WTC11 (cell line): ENCODE results near the gene ZNF398. TPM values are rescaled to one million over a fixed set of nuclear protein-coding genes. Genes with fewer than 3 reads are reported as not detected.

ENCODE experiments used
- ATF1 ChIP-seq: sonication (generic); formaldehyde crosslinking; IDR thresholded peaks from 2 replicates; pipeline ENCODE4 v1.8.1; 2023; ENCODE audit warnings: mild to moderate bottlenecking, moderate library complexity, missing genetic modification reagents
- CBFB ChIP-seq: sonication (generic); formaldehyde crosslinking; IDR thresholded peaks from 2 replicates; pipeline ENCODE4 v1.8.1; 2022; ENCODE audit warnings: mild to moderate bottlenecking, low read depth, missing genetic modification reagents
- GTF2I ChIP-seq: fragments of 250-450 bp; sonication (Bioruptor Pico); conservative IDR thresholded peaks from 2 replicates; pipeline ENCODE4 v1.4.0; 2021; ENCODE audit warnings: mild to moderate bottlenecking
- IRF2 ChIP-seq: sonication (generic); formaldehyde crosslinking; IDR thresholded peaks from 2 replicates; pipeline ENCODE4 v1.8.0; 2022; ENCODE audit warnings: low read depth, missing genetic modification reagents, borderline replicate concordance
- JUN ChIP-seq: sonication (generic); formaldehyde crosslinking; IDR thresholded peaks from 2 replicates; pipeline ENCODE4 v1.8.0; 2023; ENCODE audit warnings: mild to moderate bottlenecking, missing genetic modification reagents
- MYBL2 ChIP-seq: sonication (generic); formaldehyde crosslinking; IDR thresholded peaks from 2 replicates; pipeline ENCODE4 v1.8.1; 2023; ENCODE audit warnings: mild to moderate bottlenecking, moderate library complexity, missing genetic modification reagents
- RELA ChIP-seq: sonication (generic); formaldehyde crosslinking; IDR thresholded peaks from 2 replicates; pipeline ENCODE4 v1.8.1; 2022; ENCODE audit warnings: missing genetic modification reagents, mild to moderate bottlenecking, borderline replicate concordance
- SMAD3 ChIP-seq: sonication (generic); formaldehyde crosslinking; IDR thresholded peaks from 2 replicates; pipeline ENCODE4 v1.8.0; 2022; ENCODE audit warnings: missing genetic modification reagents, mild to moderate bottlenecking, borderline replicate concordance
- SOX15 ChIP-seq: fragments of 250-450 bp; sonication (Bioruptor Pico); IDR thresholded peaks from 2 replicates; pipeline ENCODE4 v1.9.0; 2021; ENCODE audit warnings: mild to moderate bottlenecking
- TCF7 ChIP-seq: sonication (generic); formaldehyde crosslinking; IDR thresholded peaks from 2 replicates; pipeline ENCODE4 v1.8.0; 2022; ENCODE audit warnings: mild to moderate bottlenecking, low read depth, missing genetic modification reagents, moderate library complexity
- TP53 ChIP-seq: sonication (generic); formaldehyde crosslinking; IDR thresholded peaks from 2 replicates; pipeline ENCODE4 v1.8.1; 2023; ENCODE audit warnings: mild to moderate bottlenecking, missing genetic modification reagents
- total RNA-seq: library from RNA; stranded (reverse); gene quantifications from 3 replicates; pipeline ENCODE4 v1.2.3, GENCODE V29; 2021
- TF ChIP-seq, protein P1 (sequence below): fragments of 250-450 bp; sonication (Bioruptor Pico); IDR thresholded peaks from 2 replicates; pipeline ENCODE4 v1.9.0; 2021; ENCODE audit warnings: moderate library complexity, mild to moderate bottlenecking, inconsistent platforms, borderline replicate concordance
- TF ChIP-seq, protein P2 (sequence below): sonication (generic); formaldehyde crosslinking; IDR thresholded peaks from 2 replicates; pipeline ENCODE4 v1.8.0; 2022; ENCODE audit warnings: missing genetic modification reagents
- TF ChIP-seq, protein P3 (sequence below): sonication (generic); formaldehyde crosslinking; IDR thresholded peaks from 2 replicates; pipeline ENCODE4 v1.8.1; 2023; ENCODE audit warnings: mild to moderate bottlenecking, missing genetic modification reagents, moderate library complexity
- TF ChIP-seq, protein P4 (sequence below): sonication (generic); formaldehyde crosslinking; IDR thresholded peaks from 2 replicates; pipeline ENCODE4 v1.8.1; 2023; ENCODE audit warnings: mild to moderate bottlenecking, missing genetic modification reagents
- TF ChIP-seq, protein P5 (sequence below): sonication (generic); formaldehyde crosslinking; IDR thresholded peaks from 2 replicates; pipeline ENCODE4 v1.8.0; 2022; ENCODE audit warnings: mild to moderate bottlenecking, missing genetic modification reagents
- TF ChIP-seq, protein P6 (sequence below): sonication (generic); formaldehyde crosslinking; IDR thresholded peaks from 2 replicates; pipeline ENCODE4 v1.8.1; 2023; ENCODE audit warnings: mild to moderate bottlenecking, missing genetic modification reagents, moderate library complexity
- TF ChIP-seq, protein P7 (sequence below): sonication (generic); formaldehyde crosslinking; IDR thresholded peaks from 2 replicates; pipeline ENCODE4 v1.8.1; 2022; ENCODE audit warnings: missing genetic modification reagents, borderline replicate concordance

The ZNF398 gene
- total RNA-seq, 1 experiment from 2014 or later: 63.2 TPM

DNA sequence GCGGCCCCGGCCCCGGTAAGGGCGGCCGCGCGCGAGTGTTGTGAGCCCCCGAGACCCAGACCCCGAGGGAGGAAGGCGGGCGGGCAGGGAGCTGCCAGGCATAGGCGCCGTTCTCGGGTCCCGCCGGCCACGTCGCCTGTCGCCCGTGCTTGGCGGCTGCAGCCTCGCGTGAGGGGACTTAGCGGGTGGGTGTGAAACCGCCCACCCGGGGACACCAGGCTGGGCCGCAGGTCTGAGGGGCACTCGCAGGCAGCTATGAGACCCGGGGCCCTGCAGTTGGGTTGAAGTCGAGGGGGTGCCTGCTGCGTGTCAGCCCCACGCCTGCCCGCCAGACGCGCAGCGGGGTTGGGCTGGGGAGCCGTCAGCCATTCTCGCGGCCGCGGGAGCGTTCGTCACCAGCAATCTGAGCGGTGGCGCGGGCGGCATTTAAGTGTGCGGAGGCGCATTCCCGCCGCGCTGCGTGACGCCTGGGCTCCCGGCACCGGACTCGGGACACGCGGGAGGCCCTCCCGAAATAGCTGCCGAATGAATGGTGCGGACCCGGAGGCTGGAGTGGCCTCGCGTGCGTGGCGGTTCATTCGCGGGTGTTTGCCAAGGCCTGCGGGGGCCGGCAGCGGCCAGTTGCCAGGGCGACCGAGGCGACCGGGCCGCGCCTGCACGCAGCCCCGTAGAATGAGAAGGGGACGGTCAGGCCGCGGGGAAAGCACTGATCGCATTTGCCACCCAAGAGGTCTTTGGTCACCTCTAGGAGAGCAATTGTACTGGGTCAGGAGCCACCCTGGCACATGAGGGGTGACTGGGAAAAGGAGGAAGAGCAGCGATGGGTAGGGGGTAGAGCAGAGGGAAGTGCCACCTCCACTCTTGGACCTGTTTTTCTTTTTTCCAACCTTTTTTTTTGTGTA is 750 bp downstream of the ZNF398 start (continued):
- TF ChIP-seq, protein P1, sequence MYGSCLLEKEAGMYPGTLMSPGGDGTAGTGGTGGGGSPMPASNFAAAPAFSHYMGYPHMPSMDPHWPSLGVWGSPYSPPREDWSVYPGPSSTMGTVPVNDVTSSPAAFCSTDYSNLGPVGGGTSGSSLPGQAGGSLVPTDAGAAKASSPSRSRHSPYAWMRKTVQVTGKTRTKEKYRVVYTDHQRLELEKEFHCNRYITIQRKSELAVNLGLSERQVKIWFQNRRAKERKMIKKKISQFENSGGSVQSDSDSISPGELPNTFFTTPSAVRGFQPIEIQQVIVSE (CRISPR knock-in tag): no peak
- no peak for TF ChIP-seq ATF1
- TF ChIP-seq RELA (CRISPR knock-in tag): 0 out of 2 replicates have a peak, but pooled peaks have one; percentile 26
- no peak for TF ChIP-seq TCF7 (CRISPR knock-in tag)
- no peak for TF ChIP-seq IRF2
- TF ChIP-seq GTF2I (CRISPR knock-in tag): no peak
- TF ChIP-seq MYBL2 (CRISPR knock-in tag): 0 out of 2 replicates have a peak, but pooled peaks have one; percentile 6
- TF ChIP-seq SOX15: no peak
- peak; percentile 5; the same call in 1 of the 2 replicates for TF ChIP-seq TP53 (CRISPR knock-in tag)
- TF ChIP-seq, protein P2, sequence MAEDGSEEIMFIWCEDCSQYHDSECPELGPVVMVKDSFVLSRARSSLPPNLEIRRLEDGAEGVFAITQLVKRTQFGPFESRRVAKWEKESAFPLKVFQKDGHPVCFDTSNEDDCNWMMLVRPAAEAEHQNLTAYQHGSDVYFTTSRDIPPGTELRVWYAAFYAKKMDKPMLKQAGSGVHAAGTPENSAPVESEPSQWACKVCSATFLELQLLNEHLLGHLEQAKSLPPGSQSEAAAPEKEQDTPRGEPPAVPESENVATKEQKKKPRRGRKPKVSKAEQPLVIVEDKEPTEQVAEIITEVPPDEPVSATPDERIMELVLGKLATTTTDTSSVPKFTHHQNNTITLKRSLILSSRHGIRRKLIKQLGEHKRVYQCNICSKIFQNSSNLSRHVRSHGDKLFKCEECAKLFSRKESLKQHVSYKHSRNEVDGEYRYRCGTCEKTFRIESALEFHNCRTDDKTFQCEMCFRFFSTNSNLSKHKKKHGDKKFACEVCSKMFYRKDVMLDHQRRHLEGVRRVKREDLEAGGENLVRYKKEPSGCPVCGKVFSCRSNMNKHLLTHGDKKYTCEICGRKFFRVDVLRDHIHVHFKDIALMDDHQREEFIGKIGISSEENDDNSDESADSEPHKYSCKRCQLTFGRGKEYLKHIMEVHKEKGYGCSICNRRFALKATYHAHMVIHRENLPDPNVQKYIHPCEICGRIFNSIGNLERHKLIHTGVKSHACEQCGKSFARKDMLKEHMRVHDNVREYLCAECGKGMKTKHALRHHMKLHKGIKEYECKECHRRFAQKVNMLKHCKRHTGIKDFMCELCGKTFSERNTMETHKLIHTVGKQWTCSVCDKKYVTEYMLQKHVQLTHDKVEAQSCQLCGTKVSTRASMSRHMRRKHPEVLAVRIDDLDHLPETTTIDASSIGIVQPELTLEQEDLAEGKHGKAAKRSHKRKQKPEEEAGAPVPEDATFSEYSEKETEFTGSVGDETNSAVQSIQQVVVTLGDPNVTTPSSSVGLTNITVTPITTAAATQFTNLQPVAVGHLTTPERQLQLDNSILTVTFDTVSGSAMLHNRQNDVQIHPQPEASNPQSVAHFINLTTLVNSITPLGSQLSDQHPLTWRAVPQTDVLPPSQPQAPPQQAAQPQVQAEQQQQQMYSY: 0 out of 2 replicates have a peak, but pooled peaks have one; percentile 15
- TF ChIP-seq, protein P3, sequence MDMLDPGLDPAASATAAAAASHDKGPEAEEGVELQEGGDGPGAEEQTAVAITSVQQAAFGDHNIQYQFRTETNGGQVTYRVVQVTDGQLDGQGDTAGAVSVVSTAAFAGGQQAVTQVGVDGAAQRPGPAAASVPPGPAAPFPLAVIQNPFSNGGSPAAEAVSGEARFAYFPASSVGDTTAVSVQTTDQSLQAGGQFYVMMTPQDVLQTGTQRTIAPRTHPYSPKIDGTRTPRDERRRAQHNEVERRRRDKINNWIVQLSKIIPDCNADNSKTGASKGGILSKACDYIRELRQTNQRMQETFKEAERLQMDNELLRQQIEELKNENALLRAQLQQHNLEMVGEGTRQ (CRISPR knock-in tag): no peak
- TF ChIP-seq CBFB: 0 out of 2 replicates have a peak, but pooled peaks have one; percentile 4
- TF ChIP-seq, protein P4, sequence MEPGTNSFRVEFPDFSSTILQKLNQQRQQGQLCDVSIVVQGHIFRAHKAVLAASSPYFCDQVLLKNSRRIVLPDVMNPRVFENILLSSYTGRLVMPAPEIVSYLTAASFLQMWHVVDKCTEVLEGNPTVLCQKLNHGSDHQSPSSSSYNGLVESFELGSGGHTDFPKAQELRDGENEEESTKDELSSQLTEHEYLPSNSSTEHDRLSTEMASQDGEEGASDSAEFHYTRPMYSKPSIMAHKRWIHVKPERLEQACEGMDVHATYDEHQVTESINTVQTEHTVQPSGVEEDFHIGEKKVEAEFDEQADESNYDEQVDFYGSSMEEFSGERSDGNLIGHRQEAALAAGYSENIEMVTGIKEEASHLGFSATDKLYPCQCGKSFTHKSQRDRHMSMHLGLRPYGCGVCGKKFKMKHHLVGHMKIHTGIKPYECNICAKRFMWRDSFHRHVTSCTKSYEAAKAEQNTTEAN (CRISPR knock-in tag): 0 out of 2 replicates have a peak, but pooled peaks have one; percentile 4
- TF ChIP-seq, protein P5, sequence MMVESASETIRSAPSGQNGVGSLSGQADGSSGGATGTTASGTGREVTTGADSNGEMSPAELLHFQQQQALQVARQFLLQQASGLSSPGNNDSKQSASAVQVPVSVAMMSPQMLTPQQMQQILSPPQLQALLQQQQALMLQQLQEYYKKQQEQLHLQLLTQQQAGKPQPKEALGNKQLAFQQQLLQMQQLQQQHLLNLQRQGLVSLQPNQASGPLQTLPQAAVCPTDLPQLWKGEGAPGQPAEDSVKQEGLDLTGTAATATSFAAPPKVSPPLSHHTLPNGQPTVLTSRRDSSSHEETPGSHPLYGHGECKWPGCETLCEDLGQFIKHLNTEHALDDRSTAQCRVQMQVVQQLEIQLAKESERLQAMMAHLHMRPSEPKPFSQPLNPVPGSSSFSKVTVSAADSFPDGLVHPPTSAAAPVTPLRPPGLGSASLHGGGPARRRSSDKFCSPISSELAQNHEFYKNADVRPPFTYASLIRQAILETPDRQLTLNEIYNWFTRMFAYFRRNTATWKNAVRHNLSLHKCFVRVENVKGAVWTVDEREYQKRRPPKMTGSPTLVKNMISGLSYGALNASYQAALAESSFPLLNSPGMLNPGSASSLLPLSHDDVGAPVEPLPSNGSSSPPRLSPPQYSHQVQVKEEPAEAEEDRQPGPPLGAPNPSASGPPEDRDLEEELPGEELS (CRISPR knock-in tag): peak; percentile 64; the same call in 1 of the 2 replicates
- peak; percentile 71; the same call in 1 of the 2 replicates for TF ChIP-seq JUN
- TF ChIP-seq, protein P6, sequence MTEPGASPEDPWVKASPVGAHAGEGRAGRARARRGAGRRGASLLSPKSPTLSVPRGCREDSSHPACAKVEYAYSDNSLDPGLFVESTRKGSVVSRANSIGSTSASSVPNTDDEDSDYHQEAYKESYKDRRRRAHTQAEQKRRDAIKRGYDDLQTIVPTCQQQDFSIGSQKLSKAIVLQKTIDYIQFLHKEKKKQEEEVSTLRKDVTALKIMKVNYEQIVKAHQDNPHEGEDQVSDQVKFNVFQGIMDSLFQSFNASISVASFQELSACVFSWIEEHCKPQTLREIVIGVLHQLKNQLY (CRISPR knock-in tag): peak; percentile 42; the same call in 1 of the 2 replicates
- TF ChIP-seq, protein P7, sequence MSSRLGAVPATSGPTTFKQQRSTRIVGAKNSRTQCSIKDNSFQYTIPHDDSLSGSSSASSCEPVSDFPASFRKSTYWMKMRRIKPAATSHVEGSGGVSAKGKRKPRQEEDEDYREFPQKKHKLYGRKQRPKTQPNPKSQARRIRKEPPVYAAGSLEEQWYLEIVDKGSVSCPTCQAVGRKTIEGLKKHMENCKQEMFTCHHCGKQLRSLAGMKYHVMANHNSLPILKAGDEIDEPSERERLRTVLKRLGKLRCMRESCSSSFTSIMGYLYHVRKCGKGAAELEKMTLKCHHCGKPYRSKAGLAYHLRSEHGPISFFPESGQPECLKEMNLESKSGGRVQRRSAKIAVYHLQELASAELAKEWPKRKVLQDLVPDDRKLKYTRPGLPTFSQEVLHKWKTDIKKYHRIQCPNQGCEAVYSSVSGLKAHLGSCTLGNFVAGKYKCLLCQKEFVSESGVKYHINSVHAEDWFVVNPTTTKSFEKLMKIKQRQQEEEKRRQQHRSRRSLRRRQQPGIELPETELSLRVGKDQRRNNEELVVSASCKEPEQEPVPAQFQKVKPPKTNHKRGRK (CRISPR knock-in tag): no peak
- peak; percentile 57; the same call in 1 of the 2 replicates for TF ChIP-seq SMAD3
